ENCODE data around the gene SLC8A2.

The SLC8A2 gene

DNA sequence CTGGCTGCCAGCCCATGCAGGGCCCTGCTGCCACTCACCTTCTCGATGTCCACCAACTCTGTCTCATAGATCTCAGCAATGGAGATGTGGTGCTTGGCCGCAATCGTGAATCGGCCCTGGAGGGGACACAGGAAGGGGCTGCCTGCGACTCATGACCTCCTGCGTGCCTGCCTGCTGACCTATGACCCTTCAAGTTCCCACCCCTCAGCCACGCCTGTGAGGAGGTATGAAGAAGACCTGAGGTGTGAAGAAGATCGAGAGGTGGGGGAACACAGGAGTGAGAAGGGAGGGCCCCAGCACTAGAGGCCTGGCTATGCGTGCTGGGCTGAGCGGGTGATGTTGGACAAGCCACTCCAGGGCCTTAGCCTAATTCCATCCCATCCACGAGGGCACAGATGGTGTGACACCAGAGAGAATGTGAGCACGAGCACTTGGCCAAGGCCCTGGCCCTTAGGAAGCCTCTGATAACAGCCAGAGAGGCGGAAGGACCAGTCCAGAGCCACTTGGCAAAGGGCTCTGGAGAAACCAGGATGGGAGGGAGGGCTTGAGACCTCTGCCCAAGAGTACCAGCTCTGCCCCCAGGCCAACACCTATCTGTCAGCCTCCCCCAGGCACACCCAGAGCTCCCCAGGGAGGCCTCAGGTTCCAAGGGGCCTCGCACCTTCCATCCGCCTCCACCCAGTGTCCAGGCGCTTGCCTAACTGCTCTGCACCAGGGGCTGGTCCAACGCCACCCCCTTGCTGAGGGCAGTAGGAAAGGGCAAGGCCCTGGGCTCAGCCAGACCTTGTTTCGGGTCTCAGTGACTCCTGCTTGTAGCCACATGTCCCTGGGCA is 21.9 kb upstream of the SLC8A2 start:
- no peak for DNase-seq (ENCODE audit: low read depth)
- no peak overlapping the region for H3K4me3 ChIP-seq (ENCODE audit: control insufficient read depth, low read depth, low read length)
- TF ChIP-seq, protein P1, sequence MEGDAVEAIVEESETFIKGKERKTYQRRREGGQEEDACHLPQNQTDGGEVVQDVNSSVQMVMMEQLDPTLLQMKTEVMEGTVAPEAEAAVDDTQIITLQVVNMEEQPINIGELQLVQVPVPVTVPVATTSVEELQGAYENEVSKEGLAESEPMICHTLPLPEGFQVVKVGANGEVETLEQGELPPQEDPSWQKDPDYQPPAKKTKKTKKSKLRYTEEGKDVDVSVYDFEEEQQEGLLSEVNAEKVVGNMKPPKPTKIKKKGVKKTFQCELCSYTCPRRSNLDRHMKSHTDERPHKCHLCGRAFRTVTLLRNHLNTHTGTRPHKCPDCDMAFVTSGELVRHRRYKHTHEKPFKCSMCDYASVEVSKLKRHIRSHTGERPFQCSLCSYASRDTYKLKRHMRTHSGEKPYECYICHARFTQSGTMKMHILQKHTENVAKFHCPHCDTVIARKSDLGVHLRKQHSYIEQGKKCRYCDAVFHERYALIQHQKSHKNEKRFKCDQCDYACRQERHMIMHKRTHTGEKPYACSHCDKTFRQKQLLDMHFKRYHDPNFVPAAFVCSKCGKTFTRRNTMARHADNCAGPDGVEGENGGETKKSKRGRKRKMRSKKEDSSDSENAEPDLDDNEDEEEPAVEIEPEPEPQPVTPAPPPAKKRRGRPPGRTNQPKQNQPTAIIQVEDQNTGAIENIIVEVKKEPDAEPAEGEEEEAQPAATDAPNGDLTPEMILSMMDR (IDR thresholded peaks at IDR 0.05; ENCODE audit: control insufficient read depth, insufficient read depth, low read depth, low read length, missing control alignments) = no peak

DNA sequence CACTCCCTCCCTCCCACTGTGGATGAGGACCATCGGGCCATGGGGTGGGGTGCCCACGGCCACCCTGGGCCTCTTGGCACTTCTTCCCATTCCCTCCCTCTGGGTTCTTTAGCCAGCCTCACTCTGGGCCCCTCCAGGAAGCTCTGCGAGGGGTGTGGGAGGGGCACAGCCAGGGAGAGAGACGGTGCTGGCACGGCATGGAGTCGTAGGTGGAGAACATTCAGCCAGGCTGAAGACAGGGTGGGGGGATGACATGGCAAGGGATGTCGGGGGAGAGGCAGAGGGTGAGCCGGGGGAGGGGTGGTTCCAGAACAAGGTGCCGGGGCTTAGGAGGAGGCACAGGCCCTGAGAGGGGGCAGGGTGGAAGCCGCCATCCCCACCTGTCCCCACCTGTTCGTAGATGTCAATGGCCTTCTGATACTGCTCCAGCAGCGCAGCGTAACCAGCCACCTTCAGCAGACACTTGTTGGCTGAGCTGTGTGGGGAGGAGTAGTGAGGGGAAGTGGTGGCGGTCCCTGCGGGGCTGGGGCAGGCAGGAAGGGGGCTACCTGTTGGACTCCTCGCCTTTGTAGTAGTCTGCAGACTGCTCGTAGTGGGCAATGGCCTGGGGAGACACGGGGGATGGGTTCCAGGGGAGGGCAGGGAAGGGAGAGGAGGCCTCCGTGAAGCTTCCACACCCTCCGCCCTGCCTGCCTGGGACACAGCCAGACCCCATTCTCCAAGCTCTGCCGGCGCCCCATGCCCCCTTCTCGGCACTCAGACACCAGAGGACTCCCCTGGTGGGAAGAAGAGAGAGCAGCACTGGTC is 21.1 kb upstream of the SLC8A2 start:
- TF ChIP-seq, protein P1 (IDR thresholded peaks at IDR 0.05; ENCODE audit: control insufficient read depth, insufficient read depth, low read depth, low read length, missing control alignments) = no peak
- no peak for DNase-seq (ENCODE audit: low read depth)
- H3K4me3 ChIP-seq (ENCODE audit: control insufficient read depth, low read depth, low read length) = no peak overlapping the region

DNA sequence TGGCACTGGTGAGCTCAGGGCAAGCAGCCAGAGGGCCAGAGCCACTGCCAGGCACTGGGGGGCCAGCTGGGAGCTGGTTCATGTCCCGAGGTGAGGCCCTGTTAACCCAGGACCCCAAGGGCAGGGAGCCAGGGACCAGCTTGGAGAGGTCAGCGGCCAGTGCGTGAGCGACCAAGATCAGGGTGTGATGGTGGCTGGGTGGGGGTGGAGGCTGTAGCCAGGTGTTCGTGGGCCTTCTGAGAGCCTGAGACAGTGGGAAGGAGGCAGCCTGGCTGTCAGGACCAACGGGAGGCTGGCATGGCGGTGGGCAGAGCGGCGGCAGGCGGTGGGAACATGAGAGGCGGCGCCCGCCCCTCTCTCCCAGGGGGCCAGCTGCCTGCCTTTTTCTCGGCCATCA is 20.4 kb upstream of the SLC8A2 start:
- TF ChIP-seq, protein P1 (IDR thresholded peaks at IDR 0.05; ENCODE audit: control insufficient read depth, insufficient read depth, low read depth, low read length, missing control alignments) = no peak
- H3K4me3 ChIP-seq (ENCODE audit: control insufficient read depth, low read depth, low read length) = no peak overlapping the region
- DNase-seq (ENCODE audit: low read depth) = no peak

DNA sequence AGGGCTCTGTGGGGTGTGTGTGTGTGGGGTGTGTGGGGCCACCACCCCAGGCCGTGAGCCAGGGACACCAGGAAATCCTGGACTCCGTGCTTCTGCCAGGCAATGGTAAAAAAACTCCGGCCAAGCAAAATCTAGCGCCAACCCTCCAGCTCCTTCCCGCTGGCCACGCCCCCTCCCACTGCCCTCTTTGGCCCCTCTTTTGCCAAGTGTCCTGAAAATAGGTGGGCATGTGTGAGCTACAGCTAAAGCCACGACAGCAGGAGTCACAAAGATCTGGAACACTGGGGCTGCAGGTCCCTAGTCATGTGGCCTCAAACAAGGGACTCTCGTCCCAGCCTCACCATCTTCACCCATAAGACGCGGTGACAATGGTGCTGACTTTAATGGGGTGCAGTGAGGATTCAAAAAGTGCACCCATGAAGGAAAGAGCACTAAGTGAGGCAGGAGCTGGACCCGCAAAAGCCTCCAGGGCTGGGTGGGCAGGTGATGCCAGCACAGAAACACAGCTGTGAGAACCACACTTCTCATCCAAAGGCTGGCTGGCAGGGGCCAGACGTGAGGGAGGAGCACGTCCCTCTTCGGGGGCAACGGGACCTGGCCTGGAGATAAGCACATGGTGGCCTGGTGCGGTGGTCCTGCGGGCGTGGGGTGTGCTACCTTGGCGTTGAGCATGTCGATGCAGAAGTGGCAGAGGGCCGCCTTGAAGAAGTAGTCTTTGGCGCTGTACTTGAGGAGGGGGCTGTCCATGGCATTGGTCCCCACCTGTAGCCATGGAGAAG is 19.9 kb upstream of the SLC8A2 start:
- no peak overlapping the region for H3K4me3 ChIP-seq (ENCODE audit: control insufficient read depth, low read depth, low read length)
- TF ChIP-seq, protein P1 (IDR thresholded peaks at IDR 0.05; ENCODE audit: control insufficient read depth, insufficient read depth, low read depth, low read length, missing control alignments) = no peak
- no peak for DNase-seq (ENCODE audit: low read depth)

DNA sequence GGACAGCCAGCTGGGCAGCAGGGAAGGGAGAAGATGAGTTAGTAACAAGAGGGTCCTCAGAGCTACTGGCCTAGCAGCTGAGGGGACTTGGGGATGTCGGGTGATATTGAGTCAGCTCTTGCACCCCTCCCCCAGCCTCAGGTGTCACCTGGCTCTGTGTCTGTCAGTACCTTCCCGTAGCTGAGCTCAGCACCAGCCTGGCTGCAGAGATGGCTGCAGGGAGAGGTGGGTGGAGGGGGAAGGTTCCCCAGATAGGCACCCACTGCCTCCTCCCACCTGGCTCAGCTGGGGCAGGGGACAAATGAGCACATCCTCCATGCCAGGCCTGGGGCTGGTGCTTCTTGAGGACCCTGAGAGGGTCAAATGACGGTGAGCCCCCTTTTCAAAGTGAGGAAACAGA is 19.2 kb upstream of the SLC8A2 start:
- TF ChIP-seq, protein P1 (IDR thresholded peaks at IDR 0.05; ENCODE audit: control insufficient read depth, insufficient read depth, low read depth, low read length, missing control alignments) = no peak
- H3K4me3 ChIP-seq (ENCODE audit: control insufficient read depth, low read depth, low read length) = no peak overlapping the region
- no peak for DNase-seq (ENCODE audit: low read depth)

DNA sequence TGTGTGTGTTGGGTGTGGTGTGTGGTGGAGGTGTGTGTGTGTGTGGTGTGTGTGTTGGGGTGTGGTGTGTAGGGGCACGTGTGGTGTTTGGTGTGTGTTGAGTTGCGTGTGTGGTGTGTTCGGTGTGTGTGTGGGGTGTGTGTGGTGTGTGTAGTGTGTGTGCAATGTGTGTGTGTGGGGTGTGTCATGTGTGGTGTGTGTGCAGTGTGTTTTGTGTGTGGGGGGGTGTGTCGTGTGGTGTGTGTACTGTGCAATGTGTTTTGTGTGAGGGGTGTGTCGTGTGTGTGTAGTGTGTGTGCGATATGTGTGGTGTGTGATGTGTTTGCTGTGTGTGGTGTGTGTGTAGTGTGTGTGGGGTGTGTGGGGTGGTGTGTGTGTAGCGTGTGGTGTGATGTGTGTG is 18.3 kb upstream of the SLC8A2 start:
- TF ChIP-seq, protein P1 (IDR thresholded peaks at IDR 0.05; ENCODE audit: control insufficient read depth, insufficient read depth, low read depth, low read length, missing control alignments) = no peak
- H3K4me3 ChIP-seq (ENCODE audit: control insufficient read depth, low read depth, low read length) = no peak overlapping the region
- DNase-seq (ENCODE audit: low read depth) = no peak
